Glutamatergic neuron (in vitro differentiated cells): ENCODE data around the gene SRSF8. TPM values are rescaled to one million over a fixed set of nuclear protein-coding genes. Genes with fewer than 3 reads are reported as not detected.
"Not testable (repeated sequence)": the region's sequence is repeated elsewhere in the genome, so short reads cannot be mapped to it uniquely, and the experiment has no call there.

Experiments used
- DNase-seq: peaks from one replicate; pipeline ENCODE4 v3.0.0; 2022
- H3K27ac Mint-ChIP-seq: one replicate; pipeline ENCODE4 v1.8.0; 2020; ENCODE audit warnings: mild to moderate bottlenecking, mixed read lengths, inconsistent platforms; ENCODE audit not compliant: unreplicated experiment
- H3K27me3 Mint-ChIP-seq: one replicate; pipeline ENCODE4 v1.8.0; 2020; ENCODE audit warnings: mild to moderate bottlenecking, moderate library complexity, mixed read lengths, inconsistent platforms; ENCODE audit not compliant: unreplicated experiment
- H3K36me3 Mint-ChIP-seq: one replicate; pipeline ENCODE4 v1.8.0; 2020; ENCODE audit warnings: mild to moderate bottlenecking, mixed read lengths, inconsistent platforms; ENCODE audit not compliant: unreplicated experiment
- H3K4me1 Mint-ChIP-seq: one replicate; pipeline ENCODE4 v1.8.0; 2020; ENCODE audit warnings: mild to moderate bottlenecking, low read depth, mixed read lengths, inconsistent platforms; ENCODE audit not compliant: unreplicated experiment
- H3K4me3 Mint-ChIP-seq: one replicate; pipeline ENCODE4 v1.8.0; 2020; ENCODE audit warnings: mild to moderate bottlenecking, mixed read lengths, inconsistent platforms; ENCODE audit not compliant: unreplicated experiment
- H3K9me3 Mint-ChIP-seq: one replicate; pipeline ENCODE4 v1.8.0; 2020; ENCODE audit warnings: mild to moderate bottlenecking, moderate library complexity, mixed read lengths, inconsistent platforms; ENCODE audit not compliant: unreplicated experiment
- CTCF ChIP-seq: fragments of 200-600 bp; sonication (generic); IDR thresholded peaks from one replicate; pipeline ENCODE4 v1.5.0; 2021; ENCODE audit not compliant: partially characterized antibody, unreplicated experiment
- long read RNA-seq: library from polyadenylated mRNA; unstranded; transcript quantifications from one replicate; pipeline ENCODE4 v2.0.0, GENCODE V29; 2020; ENCODE audit not compliant: unreplicated experiment
- total RNA-seq: library from RNA; stranded (reverse); fragmentation: NEBNext Ultra II Directional; extraction: Animal tissue kit (Norgen Biotek cat#: 25700); gene quantifications from one replicate; pipeline ENCODE4 v1.2.1, GENCODE V29; 2021; ENCODE audit not compliant: unreplicated experiment

The SRSF8 gene
- 45.2 TPM for total RNA-seq
- long read RNA-seq, full-length matches to known transcripts = 40 of 40 reads
- long read RNA-seq, partial matches to known transcripts = 0 of 40 reads
- long read RNA-seq, other reads (novel, unspliced or antisense) = 0 of 40 reads

GRCh38 chr11:95066716-95067038 lies at the start of gene SRSF8:
SRSF8 (plus strand) TSS chr11:95066919; CDS start chr11:95067227, 308 bp downstream.
- peaks cover 7% of the 10 kb centered on the region for H3K9me3 Mint-ChIP-seq
- no peak for DNase-seq
- no peak for TF ChIP-seq CTCF
- H3K36me3 Mint-ChIP-seq = no peaks in the 10 kb centered on the region
- H3K4me1 Mint-ChIP-seq = peaks cover 4% of the 10 kb centered on the region
- H3K27ac Mint-ChIP-seq = peak within 1 kb of the TSS; percentile 100
- peak within 1 kb of the TSS; percentile 97 for H3K4me3 Mint-ChIP-seq
- H3K27me3 Mint-ChIP-seq = peaks cover 3% of the 10 kb centered on the region

- not testable (repeated sequence) for H3K4me1 Mint-ChIP-seq, H3K27me3 Mint-ChIP-seq, H3K27ac Mint-ChIP-seq, H3K9me3 Mint-ChIP-seq, H3K4me3 Mint-ChIP-seq, DNase-seq, H3K36me3 Mint-ChIP-seq
These were observed 45.3 kb upstream of the SRSF8 start for GRCh38 chr11:95021468-95021867.

GRCh38 chr11:95024958-95025357 lies 41.8 kb upstream of the SRSF8 start, which contains the start of gene KDM4E:
KDM4E (plus strand) TSS chr11:95025258; CDS start chr11:95025558, 300 bp downstream.
- TF ChIP-seq CTCF = no peak
- Mint-ChIP-seq H3K27me3 (peaks cover 2% of the 10 kb centered on the region), H3K4me1 (no peaks in the 10 kb centered on the region), H3K27ac (no peak within 1 kb of the TSS), H3K36me3 (no peaks in the 10 kb centered on the region), H3K4me3 (no peak within 1 kb of the TSS), H3K9me3 (peaks cover 2% of the 10 kb centered on the region)
- no peak for DNase-seq

- not testable (repeated sequence) for H3K4me3 Mint-ChIP-seq, H3K4me1 Mint-ChIP-seq, H3K36me3 Mint-ChIP-seq, H3K27me3 Mint-ChIP-seq, H3K27ac Mint-ChIP-seq, H3K9me3 Mint-ChIP-seq, DNase-seq
These were observed 41.1 kb upstream of the SRSF8 start for GRCh38 chr11:95025594-95025993.

GRCh38 chr11:95028357-95028756 lies 38.4 kb upstream of the SRSF8 start:
- no peak overlapping the region for H3K27ac Mint-ChIP-seq
- peaks cover 2% of the 10 kb centered on the region for H3K9me3 Mint-ChIP-seq
- H3K4me3 Mint-ChIP-seq = no peak overlapping the region
- peaks cover 2% of the 10 kb centered on the region for H3K27me3 Mint-ChIP-seq
- no peak for DNase-seq
- H3K4me1 Mint-ChIP-seq = no peaks in the 10 kb centered on the region
- no peaks in the 10 kb centered on the region for H3K36me3 Mint-ChIP-seq
- no peak for TF ChIP-seq CTCF

GRCh38 chr11:95033051-95033450 lies 33.7 kb upstream of the SRSF8 start:
- H3K4me1 Mint-ChIP-seq = no peaks in the 10 kb centered on the region
- H3K9me3 Mint-ChIP-seq = no peaks in the 10 kb centered on the region
- H3K27me3 Mint-ChIP-seq = no peaks in the 10 kb centered on the region
- no peak for TF ChIP-seq CTCF
- DNase-seq = no peak
- H3K27ac Mint-ChIP-seq = no peak overlapping the region
- H3K36me3 Mint-ChIP-seq = no peaks in the 10 kb centered on the region
- H3K4me3 Mint-ChIP-seq = no peak overlapping the region
